ENCODE measurements around the gene MAPK7. TPM values are rescaled to one million over a fixed set of nuclear protein-coding genes. Genes with fewer than 3 reads are reported as not detected.

Gene MAPK7
- total RNA-seq, 4 donors from 2014 or later, result 7.3 to 12.5 (median 10.4) TPM

- no peak for ATAC-seq
- no peaks in the 10 kb centered on the region for H3K9me3 ChIP-seq
- H3K27ac ChIP-seq, result no peak overlapping the region
- intact Hi-C loops (cut with DNase I; ENCODE audit: low total_unique reads), result no loop called here
- in situ Hi-C loops (cut with MboI; ENCODE audit: low sequenced_read_pairs in 4 of 4), result no loop called here
- H3K27me3 ChIP-seq, result no peaks in the 10 kb centered on the region
- DNase-seq, result no peak
- no peak for TF ChIP-seq POLR2A (IDR thresholded peaks at IDR 0.05)
- TF ChIP-seq CTCF (IDR thresholded peaks at IDR 0.05 in 4 of 5, conservative IDR thresholded peaks at IDR 0.05 in 1 of 5), result no peak
- H3K36me3 ChIP-seq, result no peaks in the 10 kb centered on the region
- H3K4me1 ChIP-seq, result peaks cover 22 to 25% of the 10 kb centered on the region in 2 donors
- H3K4me3 ChIP-seq, result no peak overlapping the region
Measured at GRCh38 chr17:19341641-19342610, 36.4 kb upstream of the MAPK7 start.

- peaks cover 30 to 32% of the 10 kb centered on the region in 2 donors for H3K4me1 ChIP-seq
- intact Hi-C loops (cut with DNase I; ENCODE audit: low total_unique reads), result no loop called here
- ATAC-seq (no peak), DNase-seq (no peak)
- H3K27me3 ChIP-seq, result no peaks in the 10 kb centered on the region
- no peak overlapping the region for H3K4me3 ChIP-seq
- H3K9me3 ChIP-seq, result no peaks in the 10 kb centered on the region
- H3K36me3 ChIP-seq, result no peaks in the 10 kb centered on the region
- H3K27ac ChIP-seq, result no peak overlapping the region
- TF ChIP-seq POLR2A (IDR thresholded peaks at IDR 0.05) (no peak), CTCF (IDR thresholded peaks at IDR 0.05 in 4 of 5, conservative IDR thresholded peaks at IDR 0.05 in 1 of 5) (no peak)
- in situ Hi-C loops (cut with MboI; ENCODE audit: low sequenced_read_pairs in 4 of 4), result no loop called here
Measured at GRCh38 chr17:19342611-19343255, 35.6 kb upstream of the MAPK7 start.

- Histone ChIP-seq H3K9me3 (no peaks in the 10 kb centered on the region), H3K4me3 (no peak overlapping the region), H3K27ac (no peak overlapping the region), H3K36me3 (no peaks in the 10 kb centered on the region), H3K4me1 (peaks cover 27 to 28% of the 10 kb centered on the region in 2 donors), H3K27me3 (no peaks in the 10 kb centered on the region)
- no peak for ATAC-seq
- TF ChIP-seq CTCF (IDR thresholded peaks at IDR 0.05 in 4 of 5, conservative IDR thresholded peaks at IDR 0.05 in 1 of 5) (no peak), POLR2A (IDR thresholded peaks at IDR 0.05) (no peak)
- in situ Hi-C loops (cut with MboI; ENCODE audit: low sequenced_read_pairs in 4 of 4) (no loop called here), intact Hi-C loops (cut with DNase I; ENCODE audit: low total_unique reads) (no loop called here)
- DNase-seq, result no peak
Measured at GRCh38 chr17:19343256-19343630, 35.1 kb upstream of the MAPK7 start.

- ATAC-seq, result no peak
- no peak overlapping the region for H3K4me3 ChIP-seq
- H3K4me1 ChIP-seq, result peaks cover 22 to 27% of the 10 kb centered on the region in 2 donors
- no peak for DNase-seq
- intact Hi-C loops (cut with DNase I; ENCODE audit: low total_unique reads) (no loop called here), in situ Hi-C loops (cut with MboI; ENCODE audit: low sequenced_read_pairs in 4 of 4) (no loop called here)
- TF ChIP-seq POLR2A (IDR thresholded peaks at IDR 0.05) (no peak), CTCF (IDR thresholded peaks at IDR 0.05 in 4 of 5, conservative IDR thresholded peaks at IDR 0.05 in 1 of 5) (no peak)
- no peaks in the 10 kb centered on the region for H3K9me3 ChIP-seq
- no peaks in the 10 kb centered on the region for H3K27me3 ChIP-seq
- no peak overlapping the region for H3K27ac ChIP-seq
- H3K36me3 ChIP-seq, result no peaks in the 10 kb centered on the region
Measured at GRCh38 chr17:19343671-19344151, 34.6 kb upstream of the MAPK7 start.

Data from gastrocnemius medialis (tissue), 4 donors.